ENCODE results near the gene KLF5.
A peak's percentile ranks its signal among the peaks of the same experiment; 100 is the strongest.
"Not testable (repeated sequence)": the region's sequence is repeated elsewhere in the genome, so short reads cannot be mapped to it uniquely, and the experiment has no call there.

Gene KLF5

GRCh38 chr13:73058736-73059459, at the start of gene KLF5:
Gene KLF5, plus strand, starts transcription at chr13:73059005. Its CDS starts 323 bp downstream, at chr13:73059328.
- DNase-seq: peak; percentile 81

- DNase-seq: no peak
These were observed 47.1 kb upstream of the KLF5 start for GRCh38 chr13:73011751-73012150.

GRCh38 chr13:73015805-73016204, 43.0 kb upstream of the KLF5 start:
- no peak for DNase-seq

- no peak for DNase-seq
These were observed 40.5 kb upstream of the KLF5 start for GRCh38 chr13:73018336-73018735.

- DNase-seq: no peak
These were observed 33.4 kb upstream of the KLF5 start for GRCh38 chr13:73025217-73026012.

GRCh38 chr13:73034901-73035300, 23.9 kb upstream of the KLF5 start:
- DNase-seq: no peak

GRCh38 chr13:73035660-73036059, 23.1 kb upstream of the KLF5 start:
- DNase-seq: no peak

GRCh38 chr13:73036566-73036965, 22.2 kb upstream of the KLF5 start:
- no peak for DNase-seq

- DNase-seq: no peak
These were observed 20.7 kb upstream of the KLF5 start for GRCh38 chr13:73038064-73038463.

- DNase-seq: no peak
These were observed 19.4 kb upstream of the KLF5 start for GRCh38 chr13:73039201-73040108.

GRCh38 chr13:73040484-73040883, 18.3 kb upstream of the KLF5 start:
- DNase-seq: no peak

GRCh38 chr13:73040968-73041596, 17.7 kb upstream of the KLF5 start:
- DNase-seq: peak; percentile 24

GRCh38 chr13:73045031-73045430, 13.8 kb upstream of the KLF5 start:
- no peak for DNase-seq

GRCh38 chr13:73048615-73049014, 10.2 kb upstream of the KLF5 start:
- not testable (repeated sequence) for DNase-seq

- no peak for DNase-seq
These were observed 4.1 kb upstream of the KLF5 start for GRCh38 chr13:73054712-73055111.

- no peak for DNase-seq
These were observed 2.8 kb upstream of the KLF5 start for GRCh38 chr13:73055813-73056564.

- DNase-seq: no peak
These were observed 2.2 kb upstream of the KLF5 start for GRCh38 chr13:73056565-73056962.

- no peak for DNase-seq
These were observed 1.3 kb upstream of the KLF5 start for GRCh38 chr13:73057284-73058063.

- DNase-seq: no peak
These were observed 816 bp upstream of the KLF5 start for GRCh38 chr13:73058064-73058313.

GRCh38 chr13:73058432-73058735, 421 bp upstream of the KLF5 start:
- no peak for DNase-seq

GRCh38 chr13:73059460-73060250, 850 bp downstream of the KLF5 start:
- DNase-seq: no peak

Measured in MV-4-11 (cell line).